ENCODE measurements around the gene MOB2. TPM values are rescaled to one million over a fixed set of nuclear protein-coding genes. Genes with fewer than 3 reads are reported as not detected.

Gene MOB2
- total RNA-seq, 1 experiment from 2014 or later: 18.0 TPM

DNA sequence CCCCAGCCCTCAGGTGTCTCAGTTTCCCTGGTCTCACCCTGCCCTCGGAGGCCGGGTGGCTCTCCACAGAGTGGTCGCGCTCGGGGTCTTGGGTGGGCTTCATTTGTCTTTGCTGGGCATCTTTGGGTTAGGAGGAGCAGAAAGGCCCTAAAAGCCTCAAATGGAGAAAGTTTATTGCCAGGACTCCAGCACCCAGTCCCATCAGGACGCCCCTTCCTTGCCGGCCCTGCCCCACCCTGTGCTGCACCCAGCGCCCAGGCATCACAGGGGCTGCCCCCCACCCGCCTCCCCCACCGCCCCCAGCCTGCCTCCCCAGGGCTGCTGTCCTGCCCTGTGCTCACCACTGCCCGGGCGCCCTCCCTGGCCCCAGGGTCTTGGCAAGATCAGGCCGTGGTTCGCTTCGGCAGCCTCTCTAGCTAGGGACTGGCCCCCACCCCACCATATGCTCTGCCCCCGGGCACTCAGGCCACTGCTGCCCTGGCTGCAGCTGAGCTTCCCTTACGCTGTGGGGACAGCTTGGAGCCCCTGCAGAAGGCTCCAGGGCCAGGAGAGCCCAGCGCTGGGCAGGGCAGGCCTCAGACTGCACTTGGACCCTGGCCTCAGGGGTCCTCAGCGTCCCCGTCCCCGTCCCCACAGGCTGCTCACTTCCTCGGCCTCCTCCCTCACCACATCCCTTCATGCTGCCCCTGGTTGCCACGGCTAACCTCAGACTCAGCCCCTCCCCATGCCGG, 31.4 kb downstream of the MOB2 start:
- in situ Hi-C loops (cut with HindIII; ENCODE audit: low pct_unique_long_range_greater_than_20kb, low sequenced_read_pairs): no loop called here
- no peak for DNase-seq (ENCODE audit: low read depth, low spot score)

DNA sequence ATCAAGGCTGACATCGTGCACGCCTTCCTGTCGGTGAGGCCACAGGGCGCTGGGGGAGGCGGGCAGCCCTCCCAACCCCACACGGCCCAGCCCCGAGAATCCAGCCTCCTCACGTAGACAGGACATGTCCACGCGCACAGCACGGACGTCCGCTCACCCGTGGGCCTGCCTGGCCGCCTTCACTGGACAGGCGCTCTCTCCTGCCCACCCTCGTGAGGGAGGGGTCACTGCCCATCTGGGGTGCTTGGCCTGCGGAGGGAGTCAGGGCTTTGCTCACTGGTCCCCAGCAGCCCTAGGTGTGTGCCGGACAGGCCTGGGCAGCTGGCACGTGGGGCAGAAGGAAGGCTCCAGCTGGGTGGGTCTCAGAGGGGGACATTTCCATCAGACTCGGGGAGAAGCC, 32.0 kb downstream of the MOB2 start:
- in situ Hi-C loops (cut with HindIII; ENCODE audit: low pct_unique_long_range_greater_than_20kb, low sequenced_read_pairs): no loop called here
- DNase-seq (ENCODE audit: low read depth, low spot score): no peak

DNA sequence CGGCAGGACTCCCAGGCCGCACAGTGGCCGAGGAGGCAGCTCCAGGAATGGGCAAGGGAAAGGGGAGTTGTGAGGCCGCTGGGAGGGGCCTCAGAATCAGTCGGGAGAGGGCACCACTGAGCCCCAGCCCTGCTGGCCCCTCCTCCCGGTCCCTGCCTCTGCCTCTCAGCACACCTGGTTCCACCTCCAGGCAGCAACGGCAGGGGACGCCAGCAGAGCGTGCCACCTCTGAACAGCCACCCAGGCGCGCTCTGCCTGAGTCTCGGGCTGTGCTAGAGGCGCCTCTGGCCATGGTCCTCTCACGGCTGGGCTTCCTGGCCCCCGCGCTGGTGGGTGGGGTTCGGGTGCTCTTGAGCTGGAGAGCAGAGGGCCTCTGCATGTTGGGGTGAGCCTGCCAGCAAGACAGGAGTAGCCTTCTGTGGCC, 33.0 kb downstream of the MOB2 start:
- peak; percentile 37 for DNase-seq (ENCODE audit: low read depth, low spot score)
- in situ Hi-C loops (cut with HindIII; ENCODE audit: low pct_unique_long_range_greater_than_20kb, low sequenced_read_pairs): no loop called here

DNA sequence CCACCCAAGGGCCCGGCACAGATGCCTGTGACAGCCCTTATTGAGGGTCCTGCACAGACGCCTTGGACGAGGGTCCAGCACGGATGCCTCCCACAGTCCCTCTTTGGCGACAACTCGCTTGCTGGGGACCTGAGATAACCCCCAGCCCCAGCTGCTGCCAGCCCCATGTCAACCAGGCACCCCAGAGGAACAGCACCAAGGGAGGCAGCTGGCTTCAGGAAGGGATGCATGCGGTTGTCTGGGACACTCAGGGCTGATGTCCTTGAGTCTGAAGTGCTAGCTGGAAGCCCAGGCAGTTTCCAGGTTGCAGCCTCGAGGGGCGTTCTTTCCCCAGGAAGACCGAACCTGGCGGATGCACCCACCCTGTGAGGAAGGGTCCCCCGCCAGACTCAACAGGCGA, 33.8 kb downstream of the MOB2 start:
- in situ Hi-C loops (cut with HindIII; ENCODE audit: low pct_unique_long_range_greater_than_20kb, low sequenced_read_pairs): no loop called here
- no peak for DNase-seq (ENCODE audit: low read depth, low spot score)

DNA sequence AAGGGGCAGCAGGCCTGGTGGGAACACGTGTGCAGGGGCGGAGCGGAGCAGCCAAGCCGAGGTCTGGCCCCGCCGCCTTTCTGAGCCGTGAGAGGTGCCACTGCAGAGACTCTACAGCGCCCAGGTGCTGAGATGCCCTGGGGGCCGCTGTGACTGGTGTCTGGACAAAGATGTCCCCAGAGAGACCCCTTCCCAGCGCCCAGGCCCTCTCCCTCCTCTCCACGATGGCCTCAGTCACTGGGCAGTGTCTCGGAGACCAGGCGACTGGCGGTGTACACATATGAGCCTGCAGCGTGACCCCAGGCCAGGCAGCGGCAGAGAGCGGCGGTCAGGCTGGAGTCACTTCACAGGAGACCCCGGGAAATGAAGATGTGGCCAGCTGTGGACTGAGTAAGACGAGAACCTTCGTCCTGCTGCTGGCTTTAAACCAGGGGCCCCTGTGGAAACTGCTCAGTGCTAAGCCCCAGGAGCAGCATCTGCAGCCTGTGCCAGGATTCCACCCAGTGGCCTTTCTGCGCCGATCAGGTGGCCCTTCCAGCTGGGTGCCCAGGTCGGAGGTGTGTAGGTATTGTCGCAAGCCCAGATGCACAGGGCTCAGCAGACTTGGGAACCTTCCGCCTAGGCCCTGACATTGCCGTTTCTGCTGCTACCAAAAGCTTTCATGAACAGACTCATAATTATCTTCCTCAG, 34.7 kb downstream of the MOB2 start:
- in situ Hi-C loops (cut with HindIII; ENCODE audit: low pct_unique_long_range_greater_than_20kb, low sequenced_read_pairs): no loop called here
- no peak for DNase-seq (ENCODE audit: low read depth, low spot score)

DNA sequence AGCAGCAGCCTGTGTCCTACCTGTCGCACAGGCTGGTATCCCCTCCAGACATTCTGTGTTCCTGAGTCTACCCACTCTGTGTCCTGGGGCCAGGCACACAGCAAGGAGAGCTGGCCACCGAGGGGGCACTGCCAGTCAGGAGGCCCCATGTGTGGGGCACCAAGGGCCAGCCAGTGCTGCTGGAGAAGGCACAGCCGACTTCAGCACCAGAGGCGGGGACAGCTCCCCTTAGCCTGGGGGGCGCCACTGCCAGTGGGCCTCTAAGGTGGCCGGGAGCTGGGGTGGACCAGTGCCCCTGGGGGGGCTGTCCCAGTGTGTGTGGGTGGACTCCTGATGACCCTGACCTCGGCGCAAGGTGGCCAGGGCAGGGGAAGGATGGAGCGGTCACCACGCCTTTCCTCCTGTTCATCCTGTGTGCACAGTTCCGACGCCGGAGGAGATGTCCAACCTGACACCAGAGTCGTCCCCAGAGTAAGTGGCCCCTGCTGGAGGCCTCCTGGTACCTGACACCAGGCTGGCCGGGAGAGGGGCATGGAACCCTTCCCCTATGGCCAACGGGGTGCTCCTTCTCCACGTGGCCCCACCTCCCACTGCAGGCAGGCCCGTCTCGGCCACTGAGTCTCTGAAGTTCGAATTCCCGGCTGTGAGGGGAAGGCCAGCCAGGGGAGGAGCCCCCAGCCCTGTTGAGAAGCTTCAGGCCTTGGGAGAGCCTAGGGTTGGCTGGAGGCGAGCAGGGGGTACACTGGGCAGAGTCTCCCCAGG, 35.4 kb downstream of the MOB2 start:
- in situ Hi-C loops (cut with HindIII; ENCODE audit: low pct_unique_long_range_greater_than_20kb, low sequenced_read_pairs): no loop called here
- no peak for DNase-seq (ENCODE audit: low read depth, low spot score)

DNA sequence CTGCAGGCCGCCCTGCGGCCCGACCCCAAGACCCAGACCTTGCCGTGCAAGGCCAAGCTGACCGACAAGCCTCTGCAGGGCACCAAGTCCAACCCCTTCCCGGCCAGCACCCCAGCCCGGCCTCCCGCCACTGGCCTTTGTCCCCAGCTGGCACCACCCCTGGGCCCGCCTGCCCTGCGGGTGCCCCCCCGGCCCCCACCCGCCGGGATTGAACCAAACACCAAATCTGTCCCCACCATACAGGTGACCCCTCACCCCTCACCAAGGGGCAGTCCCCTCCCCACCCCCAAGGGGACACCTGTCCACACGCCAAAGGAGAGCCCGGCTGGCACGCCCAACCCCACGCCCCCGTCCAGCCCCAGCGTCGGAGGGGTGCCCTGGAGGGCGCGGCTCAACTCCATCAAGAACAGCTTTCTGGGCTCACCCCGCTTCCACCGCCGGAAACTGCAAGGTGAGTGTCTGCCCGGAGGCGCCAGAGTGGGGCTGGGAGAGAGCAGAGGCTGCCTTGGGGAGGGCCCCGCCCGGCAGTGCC, 36.2 kb downstream of the MOB2 start:
- in situ Hi-C loops (cut with HindIII; ENCODE audit: low pct_unique_long_range_greater_than_20kb, low sequenced_read_pairs): no loop called here
- no peak for DNase-seq (ENCODE audit: low read depth, low spot score)

DNA sequence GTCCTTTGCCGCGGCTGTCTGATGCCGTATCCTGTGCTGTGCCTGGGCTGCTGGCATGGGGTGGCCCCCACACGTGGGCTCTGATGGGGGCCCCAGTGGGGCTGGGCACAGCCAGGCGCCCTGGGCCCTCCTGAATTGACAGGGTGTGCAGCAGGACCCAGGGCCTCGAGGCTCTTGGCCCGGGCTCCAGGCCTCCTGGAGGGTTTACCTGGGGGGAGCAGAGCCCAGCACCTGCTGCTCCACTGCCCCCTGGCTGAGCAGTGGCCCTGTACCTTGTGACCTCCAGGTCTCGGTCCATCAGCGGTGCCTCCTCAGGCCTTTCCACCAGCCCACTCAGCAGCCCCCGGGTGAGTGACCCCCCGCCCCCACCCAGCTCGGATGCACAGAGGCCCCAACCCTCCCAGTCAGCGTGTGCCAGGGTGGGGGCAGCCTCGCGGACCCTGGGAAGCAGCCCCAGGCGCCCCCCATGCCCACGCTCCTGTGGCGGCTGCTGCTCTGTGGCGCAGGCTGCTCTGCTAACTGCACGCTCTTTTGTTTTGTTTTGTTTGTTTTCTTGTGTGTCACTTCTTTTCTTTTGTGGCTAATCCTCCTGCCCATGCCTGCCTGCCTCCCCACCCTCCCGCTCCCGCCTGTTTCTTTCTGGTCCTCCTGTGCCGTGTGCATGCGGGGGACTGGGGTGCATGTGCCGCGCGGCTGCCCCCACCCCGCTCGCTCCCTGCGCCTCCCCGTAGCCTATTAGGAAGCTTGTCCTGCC, 36.9 kb downstream of the MOB2 start:
- in situ Hi-C loops (cut with HindIII; ENCODE audit: low pct_unique_long_range_greater_than_20kb, low sequenced_read_pairs): no loop called here
- no peak for DNase-seq (ENCODE audit: low read depth, low spot score)

DNA sequence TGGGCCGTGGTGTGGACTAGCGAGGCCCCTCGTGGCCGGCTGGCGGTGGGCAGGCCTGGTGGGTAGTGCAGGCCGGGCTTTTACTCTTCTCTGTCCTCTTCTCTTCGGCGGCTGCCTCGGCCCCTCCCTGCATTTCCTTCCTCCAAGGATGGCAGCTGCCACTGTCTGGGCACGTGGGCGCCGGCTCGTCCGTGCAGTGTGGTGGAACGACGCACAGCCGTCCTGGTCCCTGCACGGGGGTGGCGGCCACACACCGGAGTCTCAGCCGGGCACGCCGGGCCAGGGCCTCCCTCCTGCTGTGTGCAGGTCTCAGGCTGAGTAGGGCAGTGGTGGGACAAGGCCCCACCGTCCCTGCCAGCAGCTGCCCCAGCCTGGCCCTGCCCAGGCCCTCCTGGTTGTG, 37.7 kb downstream of the MOB2 start:
- in situ Hi-C loops (cut with HindIII; ENCODE audit: low pct_unique_long_range_greater_than_20kb, low sequenced_read_pairs): no loop called here
- DNase-seq (ENCODE audit: low read depth, low spot score): no peak

DNA sequence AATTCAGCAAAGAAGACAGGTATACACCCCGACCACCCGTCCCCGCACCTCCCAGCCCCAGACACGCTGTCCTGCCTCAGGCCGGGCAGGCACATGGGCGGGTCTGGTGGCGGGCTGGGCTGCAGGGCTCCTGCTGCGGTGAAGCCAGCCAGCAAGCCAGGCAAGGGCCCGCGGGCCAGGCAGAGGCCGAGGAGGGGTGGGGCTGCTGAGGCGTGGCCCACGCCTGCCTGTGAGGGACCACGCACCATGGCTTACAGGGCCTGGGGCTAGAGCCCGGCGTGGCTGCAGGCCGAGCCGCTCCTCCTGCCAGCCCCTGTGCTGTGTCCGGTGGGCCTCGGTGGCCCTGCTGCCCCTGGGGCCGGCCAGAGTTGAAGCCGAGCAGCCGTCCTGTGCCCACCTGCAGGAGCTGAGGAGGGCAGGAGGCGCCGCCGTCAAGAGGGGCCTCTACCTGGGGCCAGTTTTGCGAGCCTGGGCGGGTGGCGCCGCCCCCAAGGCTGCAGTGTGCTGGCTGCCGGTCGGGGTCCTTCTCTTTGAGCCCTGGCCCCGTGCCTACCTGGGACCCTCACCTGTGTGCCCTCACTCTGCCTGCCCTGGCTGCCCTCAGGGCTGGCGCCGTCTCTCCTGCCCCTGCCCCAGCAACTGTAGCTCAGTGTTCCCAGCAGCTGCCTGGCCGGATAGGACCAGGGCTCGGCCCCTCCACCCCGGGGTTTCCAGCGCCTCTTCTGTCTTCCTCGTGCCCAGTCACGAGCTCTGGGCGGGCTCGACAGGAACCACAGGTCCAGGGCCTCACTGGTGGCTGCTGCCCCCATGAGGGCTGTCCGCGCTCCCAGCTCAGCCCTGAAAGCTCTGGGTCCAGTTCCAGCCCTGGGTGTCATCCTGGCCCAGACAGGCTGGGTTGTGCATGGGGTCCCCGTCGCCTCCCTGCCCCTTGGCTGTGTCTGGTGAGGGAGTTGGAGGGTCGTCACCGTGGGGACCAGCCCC, 38.4 kb downstream of the MOB2 start:
- peak; percentile 90 for DNase-seq (ENCODE audit: low read depth, low spot score)
- in situ Hi-C loops (cut with HindIII; ENCODE audit: low pct_unique_long_range_greater_than_20kb, low sequenced_read_pairs): no loop called here

DNA sequence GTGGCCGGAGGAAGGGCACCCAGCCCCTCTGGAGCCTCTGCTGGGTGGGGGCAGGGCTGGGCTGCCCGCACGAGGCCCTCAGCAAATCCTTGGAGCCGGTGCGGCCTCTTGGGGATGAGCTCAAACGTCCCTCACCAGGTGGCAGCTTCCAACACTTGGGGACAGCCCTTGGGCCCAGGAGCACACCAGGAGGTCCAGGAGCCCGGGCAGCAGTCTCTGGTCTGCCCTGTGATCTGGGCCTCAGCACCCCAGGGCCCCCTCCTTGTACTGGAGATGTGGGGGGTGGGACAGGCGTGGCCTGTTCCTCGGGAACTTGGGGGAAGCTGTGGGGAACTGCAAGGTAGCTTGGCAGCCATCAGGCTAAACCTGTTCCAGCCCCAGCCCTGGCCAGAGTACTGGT, 40.0 kb downstream of the MOB2 start:
- in situ Hi-C loops (cut with HindIII; ENCODE audit: low pct_unique_long_range_greater_than_20kb, low sequenced_read_pairs): no loop called here
- DNase-seq (ENCODE audit: low read depth, low spot score): no peak

DNA sequence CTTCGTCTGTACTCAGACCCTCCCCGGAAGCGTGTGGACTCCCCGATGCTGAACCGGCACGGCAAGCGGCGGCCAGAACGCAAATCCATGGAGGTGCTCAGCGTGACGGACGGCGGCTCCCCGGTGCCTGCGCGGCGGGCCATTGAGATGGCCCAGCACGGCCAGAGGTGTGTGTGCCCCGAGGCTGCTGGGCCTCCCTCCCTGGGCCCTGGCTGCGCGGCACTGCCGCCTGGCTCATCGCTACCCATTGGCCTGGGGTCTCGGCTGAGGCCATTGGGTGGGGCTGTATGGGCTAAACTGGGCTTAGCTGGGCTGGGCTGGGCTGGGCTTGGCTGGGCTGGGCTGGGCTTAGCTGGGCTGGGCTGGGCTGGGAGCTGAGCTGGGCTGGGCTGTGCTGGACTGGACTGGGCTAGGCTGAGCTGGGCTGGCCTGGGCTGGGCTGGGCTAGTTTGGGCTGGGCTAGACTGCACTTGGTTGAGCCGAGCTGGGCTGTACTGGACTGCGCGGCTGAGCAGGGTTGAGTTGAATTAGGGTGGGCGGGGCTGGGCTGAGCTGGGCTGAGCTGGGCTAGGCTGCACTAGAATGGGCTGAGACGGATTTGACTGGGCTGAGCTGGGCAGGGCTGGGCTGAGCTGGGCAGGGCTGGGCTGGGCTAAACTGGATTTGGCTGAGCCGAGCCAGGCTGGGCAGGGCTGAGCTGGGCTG, 40.7 kb downstream of the MOB2 start:
- DNase-seq (ENCODE audit: low read depth, low spot score): peak; percentile 7
- in situ Hi-C loops (cut with HindIII; ENCODE audit: low pct_unique_long_range_greater_than_20kb, low sequenced_read_pairs): no loop called here

DNA sequence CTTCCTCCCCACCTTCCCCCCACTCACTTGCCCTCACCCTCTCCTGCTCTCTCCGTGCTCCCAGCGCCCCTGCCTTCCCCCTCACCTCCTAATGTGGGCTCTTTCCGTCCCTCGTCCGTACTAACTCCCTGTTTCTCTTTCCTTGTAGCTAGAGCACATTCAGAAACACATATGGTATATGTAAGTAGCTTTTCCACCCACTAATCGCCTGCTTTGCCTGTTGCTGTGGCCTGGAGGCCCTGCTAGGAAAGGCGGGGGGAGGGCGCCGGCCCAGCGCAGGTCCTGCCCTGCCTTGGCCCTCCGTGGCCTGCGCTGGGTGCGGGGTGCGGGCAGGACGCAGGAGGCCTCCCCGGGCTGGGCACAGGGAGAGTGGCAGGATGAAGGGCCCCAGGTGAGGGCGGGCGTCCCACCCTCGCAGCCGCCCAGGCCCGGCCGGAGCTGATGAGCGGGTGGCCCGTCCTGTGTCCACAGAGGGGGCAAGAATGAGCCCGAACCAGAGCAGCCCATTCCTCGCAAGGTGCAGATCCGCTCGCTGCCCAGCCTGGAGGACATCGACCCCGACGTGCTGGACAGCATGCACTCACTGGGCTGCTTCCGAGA, 41.7 kb downstream of the MOB2 start:
- in situ Hi-C loops (cut with HindIII; ENCODE audit: low pct_unique_long_range_greater_than_20kb, low sequenced_read_pairs): no loop called here

DNA sequence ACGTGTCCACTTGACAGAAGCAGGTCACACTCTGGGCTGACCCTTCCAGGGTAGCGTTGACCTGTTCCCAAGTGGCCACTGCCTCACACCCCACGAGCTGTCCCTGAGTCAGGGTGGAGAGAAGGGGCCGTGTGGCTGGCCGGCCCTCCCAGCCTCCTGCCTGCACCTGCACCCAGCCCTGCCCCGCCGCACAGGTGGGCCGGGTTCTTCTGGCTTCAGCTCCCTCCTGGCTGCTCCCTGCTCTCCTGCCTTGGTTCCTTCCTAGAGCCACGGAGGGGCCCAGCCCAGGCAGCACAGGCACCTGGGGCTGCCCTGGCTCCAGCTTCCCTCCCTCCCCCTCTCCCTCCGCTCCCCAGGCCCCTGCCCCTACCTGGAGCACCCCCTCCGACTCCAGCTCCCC, 42.3 kb downstream of the MOB2 start:
- DNase-seq (ENCODE audit: low read depth, low spot score): no peak
- in situ Hi-C loops (cut with HindIII; ENCODE audit: low pct_unique_long_range_greater_than_20kb, low sequenced_read_pairs): no loop called here

More for the DNA sequence above, 41.7 kb downstream of the MOB2 start:
- DNase-seq (ENCODE audit: low read depth, low spot score): no peak

DNA sequence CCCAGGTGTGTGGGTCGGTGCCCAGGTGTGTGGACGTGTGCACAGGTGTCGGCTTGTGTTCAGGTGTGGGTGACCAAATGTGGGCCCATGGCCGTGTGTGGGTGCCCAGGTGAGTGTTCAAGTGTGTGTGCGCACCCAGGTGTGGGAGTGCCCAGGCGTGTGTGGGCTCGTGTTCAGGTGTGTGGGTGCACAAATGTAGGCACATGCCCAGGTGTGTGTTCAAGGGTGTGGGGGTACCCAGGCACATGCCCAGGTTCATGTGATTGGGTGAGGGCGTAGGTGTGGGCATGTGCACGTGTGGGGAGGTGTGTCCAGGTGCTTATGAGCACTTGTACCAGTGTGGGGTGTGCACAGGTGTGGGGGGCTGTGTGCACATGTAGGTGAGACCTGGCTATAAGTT, 42.8 kb downstream of the MOB2 start:
- DNase-seq (ENCODE audit: low read depth, low spot score): no peak
- in situ Hi-C loops (cut with HindIII; ENCODE audit: low pct_unique_long_range_greater_than_20kb, low sequenced_read_pairs): no loop called here
